Caco-2 (cell line): ENCODE measurements around the gene PARP8. TPM values are rescaled to one million over a fixed set of nuclear protein-coding genes. Genes with fewer than 3 reads are reported as not detected.
"Not testable (repeated sequence)": the region's sequence is repeated elsewhere in the genome, so short reads cannot be mapped to it uniquely, and the experiment has no call there.

ENCODE experiments used
- BruUV-seq: library from RNA; stranded (reverse); fragments of 400-500 nt; replicated peaks from 2 replicates; lab custom pipeline; 2021; lab: Mats Ljungman, UMichigan
- CTCF ChIA-PET: fragments of 300-600 bp; sonication (Branson Sonifier 250); formaldehyde crosslinking; loops from one replicate; lab custom pipeline; 2022; ENCODE audit warnings: antibody characterized with exemption; lab: Charles Lee
- POLR2A ChIA-PET: fragments of 300-600 bp; sonication (Branson Sonifier 250); formaldehyde crosslinking; loops from one replicate; lab custom pipeline; 2022; ENCODE audit warnings: antibody characterized with exemption; lab: Charles Lee
- DNase-seq, 2 experiments: peaks; one replicate each; pipeline versions ENCODE4 v3.0.0 to v3.0.0-alpha.2; 2020 to 2022
- H3K27me3 ChIP-seq: replicated peaks from 2 replicates; pipeline ENCODE4 v1.6.0; 2011; ENCODE audit warnings: low read length; ENCODE audit not compliant: control insufficient read depth, insufficient read depth
- H3K36me3 ChIP-seq: 2 replicates; pipeline ENCODE4 v1.5.1; 2011; ENCODE audit warnings: low read length; ENCODE audit not compliant: control insufficient read depth, insufficient read depth
- H3K4me1 ChIP-seq: fragments of 250-450 bp; sonication (Bioruptor Pico); 2 replicates; pipeline ENCODE4 v1.5.1; 2020; ENCODE audit warnings: mild to moderate bottlenecking
- H3K4me3 ChIP-seq: 2 replicates; pipeline ENCODE4 v1.5.1; 2011; ENCODE audit warnings: low read depth, mild to moderate bottlenecking, control low read depth, low read length
- H3K9me3 ChIP-seq: fragments of 250-450 bp; sonication (Bioruptor Pico); 2 replicates; pipeline ENCODE4 v1.5.1; 2020; ENCODE audit warnings: mild to moderate bottlenecking, moderate library complexity
- H3K27ac Mint-ChIP-seq: one replicate; pipeline ENCODE4 v1.8.0; 2022; ENCODE audit warnings: mixed read lengths; ENCODE audit not compliant: unreplicated experiment
- H3K27me3 Mint-ChIP-seq: one replicate; pipeline ENCODE4 v1.8.0; 2022; ENCODE audit warnings: mixed read lengths; ENCODE audit not compliant: insufficient read depth, unreplicated experiment
- H3K36me3 Mint-ChIP-seq: one replicate; pipeline ENCODE4 v1.8.0; 2022; ENCODE audit warnings: mild to moderate bottlenecking, mixed read lengths; ENCODE audit not compliant: insufficient read depth, unreplicated experiment
- H3K4me1 Mint-ChIP-seq: one replicate; pipeline ENCODE4 v1.8.0; 2022; ENCODE audit warnings: low read depth, mixed read lengths; ENCODE audit not compliant: unreplicated experiment
- H3K4me3 Mint-ChIP-seq: one replicate; pipeline ENCODE4 v1.8.0; 2022; ENCODE audit warnings: mild to moderate bottlenecking, moderate library complexity, mixed read lengths; ENCODE audit not compliant: unreplicated experiment
- H3K9me3 Mint-ChIP-seq: one replicate; pipeline ENCODE4 v1.8.0; 2022; ENCODE audit warnings: mixed read lengths; ENCODE audit not compliant: unreplicated experiment
- intact Hi-C: fragments of 100-400 bp; cut with micrococcal nuclease; formaldehyde crosslinking; loops from one replicate; pipeline ENCODE4 v1.10.0; 2022; ENCODE audit not compliant: unreplicated experiment
- total RNA-seq: library from RNA; stranded (reverse); gene quantifications from 2 replicates; pipeline ENCODE4 v1.2.3, GENCODE V29; 2022
- TF ChIP-seq, protein P1 (sequence below), 2 experiments: fragments of 200-600 bp in 1 of 2; IDR thresholded peaks; 1 replicate in 1 of 2; 2 replicates in 1 of 2; pipeline versions ENCODE4 v1.5.1 to v1.8.0; 2011 to 2022; ENCODE audit warnings: antibody characterized with exemption in 1 of 2, control low read depth in 1 of 2, inconsistent platforms in 1 of 2, low read depth in 1 of 2, low read length in 1 of 2, mild to moderate bottlenecking in 1 of 2, moderate library complexity in 1 of 2; ENCODE audit not compliant: insufficient read depth in 1 of 2, severe bottlenecking in 1 of 2, unreplicated experiment in 1 of 2

PARP8 gene
- total RNA-seq, 1 experiment from 2014 or later = 0.79 TPM

DNA sequence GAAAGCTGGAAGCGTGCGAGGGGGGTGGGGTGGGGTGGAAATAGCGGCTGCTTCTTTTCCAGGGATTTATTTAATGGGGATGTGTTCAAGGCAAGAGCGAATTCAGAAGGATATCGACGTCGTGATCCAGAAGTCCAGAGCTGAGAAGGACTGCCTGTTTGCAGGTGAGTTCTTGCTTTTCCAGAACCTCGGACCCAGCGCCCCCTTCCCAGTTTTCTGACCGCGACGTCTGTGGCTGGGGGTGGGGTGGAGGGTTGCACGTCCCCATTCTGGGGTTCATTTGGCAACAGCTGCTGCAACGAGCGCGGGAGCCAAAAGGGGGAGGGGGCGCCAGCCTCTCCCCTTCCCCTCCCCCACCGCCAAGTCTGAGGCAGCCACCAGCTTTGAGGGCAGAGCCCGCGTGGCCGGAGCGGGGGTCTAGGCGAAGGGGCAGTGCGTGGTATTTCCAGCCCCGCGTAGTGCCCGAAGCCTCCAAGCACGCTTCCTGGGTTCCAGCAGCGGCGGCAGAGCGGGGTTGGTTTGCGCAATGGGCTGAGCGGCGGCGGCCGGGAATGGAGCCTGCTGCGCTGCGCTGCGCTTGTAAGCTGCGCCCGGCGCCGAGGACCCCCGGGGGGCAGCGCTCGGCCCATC lies 701 bp downstream of the PARP8 start:
- Mint-ChIP-seq H3K36me3 (no peaks in the 10 kb centered on the region), H3K9me3 (no peaks in the 10 kb centered on the region), H3K4me3 (peak overlapping the region; percentile 91), H3K4me1 (peaks cover 5% of the 10 kb centered on the region), H3K27me3 (peaks cover 18% of the 10 kb centered on the region), H3K27ac (no peak overlapping the region)
- peak; percentile 42 to 49 for DNase-seq
- Histone ChIP-seq H3K9me3 (no peaks in the 10 kb centered on the region), H3K36me3 (no peaks in the 10 kb centered on the region), H3K4me3 (peak overlapping the region; percentile 50), H3K4me1 (no peaks in the 10 kb centered on the region), H3K27me3 (no peaks in the 10 kb centered on the region)
- no TSS peak for BruUV-seq
- CTCF ChIA-PET = no interaction called here
- TF ChIP-seq, protein P1, sequence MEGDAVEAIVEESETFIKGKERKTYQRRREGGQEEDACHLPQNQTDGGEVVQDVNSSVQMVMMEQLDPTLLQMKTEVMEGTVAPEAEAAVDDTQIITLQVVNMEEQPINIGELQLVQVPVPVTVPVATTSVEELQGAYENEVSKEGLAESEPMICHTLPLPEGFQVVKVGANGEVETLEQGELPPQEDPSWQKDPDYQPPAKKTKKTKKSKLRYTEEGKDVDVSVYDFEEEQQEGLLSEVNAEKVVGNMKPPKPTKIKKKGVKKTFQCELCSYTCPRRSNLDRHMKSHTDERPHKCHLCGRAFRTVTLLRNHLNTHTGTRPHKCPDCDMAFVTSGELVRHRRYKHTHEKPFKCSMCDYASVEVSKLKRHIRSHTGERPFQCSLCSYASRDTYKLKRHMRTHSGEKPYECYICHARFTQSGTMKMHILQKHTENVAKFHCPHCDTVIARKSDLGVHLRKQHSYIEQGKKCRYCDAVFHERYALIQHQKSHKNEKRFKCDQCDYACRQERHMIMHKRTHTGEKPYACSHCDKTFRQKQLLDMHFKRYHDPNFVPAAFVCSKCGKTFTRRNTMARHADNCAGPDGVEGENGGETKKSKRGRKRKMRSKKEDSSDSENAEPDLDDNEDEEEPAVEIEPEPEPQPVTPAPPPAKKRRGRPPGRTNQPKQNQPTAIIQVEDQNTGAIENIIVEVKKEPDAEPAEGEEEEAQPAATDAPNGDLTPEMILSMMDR (IDR thresholded peaks at IDR 0.05; ENCODE audit: insufficient read depth in 1 of 2, low read depth in 1 of 2, low read length in 1 of 2, severe bottlenecking in 1 of 2, unreplicated experiment in 1 of 2) = no peak
- POLR2A ChIA-PET = no interaction called here
- intact Hi-C loops = no loop called here

DNA sequence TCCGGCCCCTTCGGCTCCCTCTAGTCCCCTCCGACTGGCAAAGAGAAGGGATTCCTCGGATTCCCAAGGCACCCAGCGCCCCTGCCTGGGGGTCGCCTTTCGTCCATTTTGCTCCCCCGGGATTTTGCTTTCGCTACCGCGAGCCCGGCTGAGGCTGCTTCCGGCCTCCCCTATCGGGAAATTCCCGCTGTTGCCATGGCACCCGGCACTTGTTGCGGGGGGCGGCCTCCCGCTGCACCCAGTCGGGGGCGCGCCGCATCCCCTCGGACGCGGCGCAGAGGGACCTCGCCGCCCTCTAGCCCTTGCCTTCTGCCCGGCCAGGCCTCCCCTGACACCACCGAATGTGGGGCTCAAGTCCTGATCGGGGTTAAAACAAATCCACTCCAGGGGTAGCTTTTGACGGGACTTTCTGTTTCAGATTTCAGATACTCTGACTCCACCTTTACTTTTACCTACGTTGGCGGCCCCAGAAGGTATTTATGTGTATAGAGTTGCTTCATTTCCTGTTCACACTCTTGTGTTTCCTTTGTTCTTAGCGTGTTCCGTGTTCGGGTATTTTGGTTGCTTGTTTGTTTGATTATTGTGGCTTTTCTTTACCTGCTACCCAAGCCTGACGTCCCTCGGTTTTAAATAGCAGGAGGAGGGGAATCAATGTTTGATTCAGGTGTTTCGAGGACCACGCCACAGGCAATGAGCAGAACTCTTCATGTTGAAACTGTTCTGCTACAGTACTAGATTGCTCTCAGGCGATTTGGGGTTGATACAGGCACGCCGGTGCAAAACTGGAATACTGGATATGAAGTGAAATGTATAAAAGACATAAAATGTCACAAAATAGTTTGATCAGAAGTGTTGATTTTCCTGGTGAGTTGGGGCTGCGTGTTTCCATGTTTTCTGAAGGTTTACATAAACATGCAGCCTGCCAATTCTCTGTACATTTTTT lies 1.5 kb downstream of the PARP8 start:
- BruUV-seq = no TSS peak
- H3K27me3 ChIP-seq = no peaks in the 10 kb centered on the region
- CTCF ChIA-PET = no interaction called here
- intact Hi-C loops = no loop called here
- Mint-ChIP-seq H3K9me3 (no peaks in the 10 kb centered on the region), H3K4me1 (peaks cover 5% of the 10 kb centered on the region), H3K36me3 (no peaks in the 10 kb centered on the region), H3K4me3 (peak overlapping the region; percentile 91), H3K27ac (peak overlapping the region; percentile 80), H3K27me3 (peaks cover 14% of the 10 kb centered on the region)
- H3K9me3 ChIP-seq = no peaks in the 10 kb centered on the region
- H3K36me3 ChIP-seq = no peaks in the 10 kb centered on the region
- DNase-seq = peak; percentile 36 to 39
- peak overlapping the region; percentile 50 for H3K4me3 ChIP-seq
- TF ChIP-seq, protein P1 (IDR thresholded peaks at IDR 0.05; ENCODE audit: insufficient read depth in 1 of 2, low read depth in 1 of 2, low read length in 1 of 2, severe bottlenecking in 1 of 2, unreplicated experiment in 1 of 2) = no peak
- POLR2A ChIA-PET = no interaction called here
- H3K4me1 ChIP-seq = no peaks in the 10 kb centered on the region

DNA sequence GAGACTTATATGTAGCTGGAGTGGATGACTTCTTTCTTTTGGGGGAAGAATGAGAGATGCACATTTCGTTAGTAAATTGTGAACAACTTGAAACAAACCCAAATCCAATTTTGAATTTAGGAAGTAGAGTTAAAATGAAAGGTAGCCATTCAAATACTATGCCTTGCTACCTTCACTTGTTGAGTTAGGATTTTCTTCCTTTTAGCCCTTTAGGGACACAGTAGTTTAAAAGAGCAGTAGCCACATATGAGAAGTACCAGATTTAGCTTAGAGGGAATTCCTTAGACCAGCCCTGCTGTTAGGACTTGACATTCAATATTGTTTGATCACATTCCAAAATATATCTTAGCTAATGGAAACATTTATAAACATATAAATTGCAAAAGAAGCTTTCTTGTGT lies 2.2 kb downstream of the PARP8 start:
- H3K4me3 ChIP-seq, H3K9me3 Mint-ChIP-seq, intact Hi-C loops, H3K4me1 Mint-ChIP-seq, H3K36me3 ChIP-seq, POLR2A ChIA-PET, H3K4me1 ChIP-seq, DNase-seq, CTCF ChIA-PET, H3K36me3 Mint-ChIP-seq, BruUV-seq, H3K9me3 ChIP-seq, H3K27me3 ChIP-seq: not testable (repeated sequence)
- peaks cover 14% of the 10 kb centered on the region for H3K27me3 Mint-ChIP-seq
- peak overlapping the region; percentile 91 for H3K4me3 Mint-ChIP-seq
- H3K27ac Mint-ChIP-seq = peak overlapping the region; percentile 80
